ENCODE data around the gene PXDN.

Gene PXDN

DNA sequence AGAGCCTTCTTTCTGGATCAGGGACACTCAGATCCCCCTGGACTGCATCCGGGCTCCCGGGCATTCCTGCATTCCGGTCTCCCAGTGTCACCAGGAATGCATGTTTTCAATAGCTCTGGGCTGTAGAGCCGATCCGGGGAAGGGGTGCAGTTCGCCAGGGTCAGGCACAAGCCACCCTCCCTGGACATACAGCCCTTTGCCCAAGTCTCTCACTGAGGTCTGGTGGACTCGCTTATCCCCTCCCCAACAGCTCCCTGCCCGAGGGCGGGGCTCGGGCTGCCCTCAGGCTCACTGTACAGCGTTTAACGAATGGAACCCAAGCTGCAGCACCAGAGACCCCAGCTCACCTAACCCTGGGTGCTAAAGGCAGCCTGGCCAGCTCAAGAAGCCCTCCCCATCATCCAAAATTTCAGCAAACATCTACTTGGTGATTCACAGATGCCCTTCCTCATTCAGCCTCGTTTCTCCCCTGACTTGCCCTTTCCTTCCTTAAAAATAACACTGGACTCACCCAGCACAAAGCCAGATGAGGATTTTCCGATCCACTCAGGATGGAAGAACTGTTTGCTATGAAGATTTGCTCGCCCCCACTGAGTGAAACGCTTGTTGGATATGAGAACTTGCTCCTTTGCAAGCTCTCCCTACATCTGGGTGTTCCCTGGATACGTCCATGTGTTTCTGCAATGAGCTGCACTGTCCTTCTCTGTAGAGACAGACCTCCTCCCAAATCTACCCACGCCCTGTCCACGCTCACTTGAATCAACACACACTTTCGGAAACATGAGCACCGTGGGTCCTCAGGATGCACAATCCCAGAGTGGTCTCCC is 58.1 kb downstream of the PXDN start:
- no peak for DNase-seq (ENCODE audit: low read depth)
- no peak overlapping the region for H3K4me3 ChIP-seq (ENCODE audit: low read depth, low read length)
- TF ChIP-seq, protein P1, sequence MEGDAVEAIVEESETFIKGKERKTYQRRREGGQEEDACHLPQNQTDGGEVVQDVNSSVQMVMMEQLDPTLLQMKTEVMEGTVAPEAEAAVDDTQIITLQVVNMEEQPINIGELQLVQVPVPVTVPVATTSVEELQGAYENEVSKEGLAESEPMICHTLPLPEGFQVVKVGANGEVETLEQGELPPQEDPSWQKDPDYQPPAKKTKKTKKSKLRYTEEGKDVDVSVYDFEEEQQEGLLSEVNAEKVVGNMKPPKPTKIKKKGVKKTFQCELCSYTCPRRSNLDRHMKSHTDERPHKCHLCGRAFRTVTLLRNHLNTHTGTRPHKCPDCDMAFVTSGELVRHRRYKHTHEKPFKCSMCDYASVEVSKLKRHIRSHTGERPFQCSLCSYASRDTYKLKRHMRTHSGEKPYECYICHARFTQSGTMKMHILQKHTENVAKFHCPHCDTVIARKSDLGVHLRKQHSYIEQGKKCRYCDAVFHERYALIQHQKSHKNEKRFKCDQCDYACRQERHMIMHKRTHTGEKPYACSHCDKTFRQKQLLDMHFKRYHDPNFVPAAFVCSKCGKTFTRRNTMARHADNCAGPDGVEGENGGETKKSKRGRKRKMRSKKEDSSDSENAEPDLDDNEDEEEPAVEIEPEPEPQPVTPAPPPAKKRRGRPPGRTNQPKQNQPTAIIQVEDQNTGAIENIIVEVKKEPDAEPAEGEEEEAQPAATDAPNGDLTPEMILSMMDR (IDR thresholded peaks at IDR 0.05; ENCODE audit: low read depth, low read length): no peak
- TF ChIP-seq POLR2A (IDR thresholded peaks at IDR 0.05; ENCODE audit: extremely low read depth, insufficient read length) (no peak), MAX (IDR thresholded peaks at IDR 0.05; ENCODE audit: low read depth, low read length) (no peak), MYC (IDR thresholded peaks at IDR 0.05; ENCODE audit: low read depth, low read length) (no peak)

DNA sequence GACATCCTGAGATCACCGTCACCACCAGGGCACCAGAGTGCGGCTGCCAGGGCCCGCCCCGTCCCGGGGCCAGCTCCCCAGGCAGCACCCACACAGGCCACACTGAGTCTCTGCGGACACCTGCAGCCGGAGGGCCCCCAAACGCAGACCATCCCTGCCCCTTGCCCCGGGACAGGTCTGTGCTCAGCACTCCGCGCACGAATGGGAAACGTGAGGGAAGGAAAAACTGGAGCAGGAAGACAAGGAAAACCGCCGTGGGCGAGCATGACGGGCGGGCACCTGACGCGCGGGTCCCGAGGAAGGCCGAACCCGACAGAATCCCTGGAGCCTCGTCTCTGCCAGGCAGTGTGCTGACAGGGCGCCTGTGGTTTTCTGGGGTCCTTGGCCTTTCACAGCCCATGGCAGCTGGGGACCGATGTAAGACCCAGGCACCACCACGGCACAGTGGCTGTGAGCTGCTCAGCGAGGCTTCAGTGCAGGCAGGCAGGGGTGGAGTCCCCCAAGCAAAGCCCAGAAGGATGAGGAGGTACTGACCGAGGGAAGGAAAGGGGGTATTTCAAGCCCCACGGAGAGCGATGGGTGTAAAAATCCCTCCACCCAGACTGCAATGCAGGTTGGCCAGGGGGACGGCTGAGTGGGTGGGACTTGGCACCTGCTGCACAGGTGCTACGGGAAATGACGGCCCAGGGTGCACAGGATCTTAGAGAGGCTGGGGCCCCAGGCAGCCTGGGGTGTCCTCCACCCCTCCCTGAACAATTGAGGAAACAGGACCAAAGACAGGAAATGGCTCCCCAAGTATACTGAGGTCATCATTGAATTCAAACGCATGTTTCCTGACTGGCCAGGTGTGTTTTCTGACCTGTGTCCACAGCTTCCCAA is 59.0 kb downstream of the PXDN start:
- no peak for DNase-seq (ENCODE audit: low read depth)
- no peak for TF ChIP-seq MAX (IDR thresholded peaks at IDR 0.05; ENCODE audit: low read depth, low read length)
- TF ChIP-seq, protein P1 (IDR thresholded peaks at IDR 0.05; ENCODE audit: low read depth, low read length): no peak
- no peak for TF ChIP-seq POLR2A (IDR thresholded peaks at IDR 0.05; ENCODE audit: extremely low read depth, insufficient read length)
- no peak for TF ChIP-seq MYC (IDR thresholded peaks at IDR 0.05; ENCODE audit: low read depth, low read length)
- H3K4me3 ChIP-seq (ENCODE audit: low read depth, low read length): no peak overlapping the region

DNA sequence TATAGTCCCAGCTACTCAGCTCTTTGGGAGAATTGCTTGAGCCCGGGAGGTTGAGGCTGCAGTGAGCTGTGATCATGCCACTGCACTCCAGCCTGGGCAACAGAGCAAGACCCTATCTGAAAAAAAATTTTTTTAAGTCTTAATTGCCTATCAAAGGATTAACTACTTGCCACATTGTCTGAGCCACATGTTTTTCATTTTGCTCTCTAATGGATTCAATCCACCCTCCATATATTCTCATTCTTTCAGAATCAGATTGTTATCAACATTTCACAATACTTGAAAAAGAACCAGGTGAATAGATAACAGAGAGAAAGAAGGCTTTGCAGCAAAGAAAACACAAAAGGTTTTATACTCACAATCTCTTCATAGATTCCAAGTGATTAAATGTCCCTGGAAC is 61.0 kb downstream of the PXDN start:
- no peak for DNase-seq (ENCODE audit: low read depth)
- no peak for TF ChIP-seq POLR2A (IDR thresholded peaks at IDR 0.05; ENCODE audit: extremely low read depth, insufficient read length)
- TF ChIP-seq, protein P1 (IDR thresholded peaks at IDR 0.05; ENCODE audit: low read depth, low read length): no peak
- no peak for TF ChIP-seq MAX (IDR thresholded peaks at IDR 0.05; ENCODE audit: low read depth, low read length)
- TF ChIP-seq MYC (IDR thresholded peaks at IDR 0.05; ENCODE audit: low read depth, low read length): no peak
- no peak overlapping the region for H3K4me3 ChIP-seq (ENCODE audit: low read depth, low read length)

- H3K4me3 ChIP-seq (ENCODE audit: low read depth, low read length): no peak overlapping the region
- TF ChIP-seq MAX (IDR thresholded peaks at IDR 0.05; ENCODE audit: low read depth, low read length): no peak
- no peak for TF ChIP-seq MYC (IDR thresholded peaks at IDR 0.05; ENCODE audit: low read depth, low read length)
- TF ChIP-seq POLR2A (IDR thresholded peaks at IDR 0.05; ENCODE audit: extremely low read depth, insufficient read length): no peak
- TF ChIP-seq, protein P1 (IDR thresholded peaks at IDR 0.05; ENCODE audit: low read depth, low read length): no peak
- no peak for DNase-seq (ENCODE audit: low read depth)
Measured at GRCh38 chr2:1682181-1682440, 62.2 kb downstream of the PXDN start.

DNA sequence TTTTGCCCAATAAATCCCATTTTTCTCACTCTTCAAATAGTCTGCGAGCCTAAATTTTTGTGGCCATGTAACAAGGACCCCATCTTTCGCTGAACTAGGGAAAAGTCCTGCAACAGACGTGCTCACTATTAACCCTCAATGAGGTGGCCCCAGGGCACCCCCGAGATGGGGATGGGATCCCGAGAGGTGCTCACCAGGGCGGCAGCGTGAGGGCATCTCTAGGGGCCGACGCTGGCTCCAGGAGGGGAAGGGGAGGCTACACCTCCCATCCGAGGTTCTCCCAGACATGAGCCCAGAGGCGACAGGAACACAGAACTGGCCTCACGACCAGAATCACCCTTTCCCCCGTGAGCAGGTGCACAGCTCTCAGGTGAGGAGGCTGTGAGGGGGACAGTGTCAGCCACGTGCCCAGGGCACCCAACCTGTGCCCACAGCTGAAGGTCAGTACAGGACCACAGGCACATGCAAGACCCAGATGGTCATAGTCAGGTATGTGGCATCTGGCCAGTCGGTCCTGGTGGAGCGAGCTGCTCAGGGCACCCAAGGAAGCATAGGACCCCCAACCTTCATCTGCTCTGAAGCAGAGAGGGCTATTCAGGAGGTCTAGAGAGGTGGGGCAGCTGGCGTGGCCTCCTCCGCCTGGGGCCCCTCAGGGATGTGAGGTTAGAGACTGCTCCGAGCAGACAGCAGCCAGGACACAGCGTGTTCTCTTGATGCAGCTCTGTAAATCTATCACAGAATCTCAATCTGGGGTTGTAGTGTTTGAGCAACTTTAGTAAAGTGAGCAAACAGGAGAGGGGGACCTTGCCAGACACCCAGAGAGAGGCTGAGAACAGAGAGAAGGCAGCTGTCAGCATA is 62.8 kb downstream of the PXDN start:
- no peak overlapping the region for H3K4me3 ChIP-seq (ENCODE audit: low read depth, low read length)
- TF ChIP-seq, protein P1 (IDR thresholded peaks at IDR 0.05; ENCODE audit: low read depth, low read length): no peak
- TF ChIP-seq POLR2A (IDR thresholded peaks at IDR 0.05; ENCODE audit: extremely low read depth, insufficient read length): no peak
- no peak for TF ChIP-seq MAX (IDR thresholded peaks at IDR 0.05; ENCODE audit: low read depth, low read length)
- no peak for TF ChIP-seq MYC (IDR thresholded peaks at IDR 0.05; ENCODE audit: low read depth, low read length)
- DNase-seq (ENCODE audit: low read depth): no peak
